HepG2 (cell line): ENCODE results near the gene CARHSP1. TPM values are rescaled to one million over a fixed set of nuclear protein-coding genes. Genes with fewer than 3 reads are reported as not detected.
A peak's percentile ranks its signal among the peaks of the same experiment; 100 is the strongest.

ENCODE experiments used
- ATAC-seq: fragments of 200-7000 bp; cut with Tn5 transposase; 3 replicates; pipeline ENCODE4 v1.9.1; 2020; ENCODE audit warnings: mild to moderate bottlenecking, moderate library complexity
- BruUV-seq: library from RNA; stranded (reverse); fragments of 400-500 nt; replicated peaks from 2 replicates; lab custom pipeline; 2021; lab: Mats Ljungman, UMichigan
- CTCF ChIA-PET: fragments of 300-600 bp; formaldehyde crosslinking; extraction: SDS; loops from one replicate; lab custom pipeline; 2021; ENCODE audit warnings: low total read pairs, inconsistent platforms, low intra/inter-chr PET ratio; lab: Yijun Ruan, JAX
- POLR2A ChIA-PET: fragments of 350-600 bp; sonication (Branson Sonifier 250); formaldehyde crosslinking; loops from one replicate; lab custom pipeline; 2020; ENCODE audit warnings: antibody characterized with exemption, inconsistent platforms; lab: Yijun Ruan, JAX
- DNase-seq: peaks from one replicate; pipeline ENCODE4 v3.0.0-alpha.2; 2015; ENCODE audit warnings: low spot score
- FAIRE-seq: peaks from 3 replicates; lab custom pipeline; 2011; peaks lifted over from hg19 to GRCh38; lab: Jason Lieb, UNC
- H2AFZ ChIP-seq: one replicate; pipeline ENCODE4 v1.6.1; 2011; ENCODE audit warnings: low read length, inconsistent platforms
- H3K27ac ChIP-seq: fragments of 300-600 bp; 3 replicates; pipeline ENCODE4 v1.8.0; 2011; ENCODE audit warnings: mixed run types, mild to moderate bottlenecking, mixed read lengths, low read length, inconsistent platforms; ENCODE audit not compliant: insufficient read depth; ENCODE audit errors: extremely low read length
- H3K27me3 ChIP-seq, 2 experiments: fragments of 200-600 bp in 1 of 2; 2 replicates in 1 of 2; 3 replicates in 1 of 2; pipeline versions ENCODE4 v1.6.0 to v1.8.0; 2011; ENCODE audit warnings: low read length in 2 of 2, mild to moderate bottlenecking in 2 of 2, moderate library complexity in 2 of 2, inconsistent platforms in 1 of 2; ENCODE audit not compliant: insufficient read depth in 2 of 2, control insufficient read depth in 1 of 2
- H3K36me3 ChIP-seq, 2 experiments: fragments of 200-600 bp in 1 of 2; replicated peaks in 1 of 2; 2 replicates in 1 of 2; 3 replicates in 1 of 2; pipeline versions ENCODE4 v1.5.1 to v1.8.0; 2011; ENCODE audit warnings: low read length in 2 of 2, inconsistent platforms in 1 of 2; ENCODE audit not compliant: insufficient read depth in 2 of 2, control insufficient read depth in 1 of 2
- H3K4me1 ChIP-seq: 2 replicates; pipeline ENCODE4 v1.5.1; 2012; ENCODE audit warnings: low read length, inconsistent platforms; ENCODE audit not compliant: insufficient read depth
- H3K4me2 ChIP-seq: 2 replicates; pipeline ENCODE4 v1.6.0; 2011; ENCODE audit warnings: low read depth, low read length, inconsistent platforms
- H3K4me3 ChIP-seq, 3 experiments: fragments of 200-600 bp in 1 of 3; sonication (generic), shearing (Covaris generic) in 1 of 3; replicated peaks in 1 of 3; 2 replicates each; pipeline ENCODE4 v1.5.1; 2011 to 2016; ENCODE audit warnings: low read length in 3 of 3, inconsistent platforms in 2 of 3, low read depth in 2 of 3, mild to moderate bottlenecking in 2 of 3, control low read depth in 1 of 3, mixed read lengths in 1 of 3; ENCODE audit not compliant: insufficient read depth in 1 of 3
- H3K79me2 ChIP-seq: one replicate; pipeline ENCODE4 v1.6.1; 2011; ENCODE audit warnings: low read length, inconsistent platforms; ENCODE audit not compliant: insufficient read depth
- H3K9ac ChIP-seq: 2 replicates; pipeline ENCODE4 v1.6.0; 2011; ENCODE audit warnings: mild to moderate bottlenecking, low read depth, low read length, inconsistent platforms; ENCODE audit not compliant: insufficient read depth
- H3K9me3 ChIP-seq: 2 replicates; pipeline ENCODE4 v1.5.1; 2012; ENCODE audit warnings: mild to moderate bottlenecking, low read length
- H4K20me1 ChIP-seq: 2 replicates; pipeline ENCODE4 v1.6.0; 2011; ENCODE audit warnings: inconsistent platforms, mild to moderate bottlenecking, low read length, moderate library complexity; ENCODE audit not compliant: insufficient read depth
- AGO2 ChIP-seq: fragments of 200-400 bp; formaldehyde crosslinking; optimal IDR thresholded peaks from 2 replicates; pipeline ENCODE3; 2017; ENCODE audit warnings: mild to moderate bottlenecking, low read depth, low read length, moderate library complexity
- AKAP8 ChIP-seq: sonication (generic); formaldehyde crosslinking; IDR thresholded peaks from 2 replicates; pipeline ENCODE4 v1.5.1; 2020; ENCODE audit warnings: mild to moderate bottlenecking, missing genetic modification reagents
- FOXO4 ChIP-seq: sonication (generic); formaldehyde crosslinking; conservative IDR thresholded peaks from 2 replicates; pipeline ENCODE4 v1.8.1; 2023; ENCODE audit warnings: missing genetic modification reagents
- NBN ChIP-seq: fragments of 450-650 bp; conservative IDR thresholded peaks from 2 replicates; pipeline ENCODE4 v1.6.1; 2017
- RBM22 ChIP-seq: fragments of 200-400 bp; formaldehyde crosslinking; optimal IDR thresholded peaks from 2 replicates; pipeline ENCODE3; 2017; ENCODE audit warnings: mild to moderate bottlenecking, low read length, moderate library complexity
- ZC3H13 ChIP-seq: sonication (generic); formaldehyde crosslinking; IDR thresholded peaks from 2 replicates; pipeline ENCODE4 v1.8.1; 2023; ENCODE audit warnings: mild to moderate bottlenecking, missing genetic modification reagents, moderate library complexity
- ZNF207 ChIP-seq: fragments of 450-650 bp; IDR thresholded peaks from 2 replicates; pipeline ENCODE4 v1.6.1; 2016; ENCODE audit warnings: antibody characterized with exemption, borderline replicate concordance
- ZNF407 ChIP-seq: sonication (generic); formaldehyde crosslinking; IDR thresholded peaks from one replicate; pipeline ENCODE4 v1.5.1; 2020; ENCODE audit warnings: mild to moderate bottlenecking, missing genetic modification reagents; ENCODE audit errors: not compliant biosample characterization
- WGBS: methylation state at CpG from one replicate; pipeline ENCODE4 v1.1.6; 2017; ENCODE audit warnings: low lambda C conversion rate; 5-methylcytosine and 5-hydroxymethylcytosine counted together
- in situ Hi-C: cut with HindIII; loops from 2 replicates; pipeline ENCODE4 v1.10.0; 2017; ENCODE audit warnings: low pct_unique_long_range_greater_than_20kb; ENCODE audit not compliant: extremely low pct_ligation_motif_present
- intact Hi-C: fragments of 100-400 bp; cut with micrococcal nuclease; formaldehyde crosslinking; loops from one replicate; pipeline ENCODE4 v1.10.0; 2022; ENCODE audit not compliant: unreplicated experiment
- polyA plus RNA-seq, 8 experiments: library from polyadenylated mRNA; depleted of rRNA in 3 of 8; stranded (reverse) in 7 of 8; unstranded in 1 of 8; fragments of >200 nt; fragmentation: Illumina TruSeq in 4 of 8; extraction: Trizol in 4 of 8; gene quantifications; 2 replicates each; pipeline versions ENCODE4 v1.2.1 to v1.2.3, GENCODE V29; 2011 to 2016; ENCODE audit warnings: low read depth in 4 of 8, missing spikeins in 1 of 8, mixed read lengths in 1 of 8; ENCODE audit not compliant: insufficient read depth in 1 of 8
- total RNA-seq, 5 experiments: library from RNA; depleted of rRNA; stranded (reverse); fragments of >200 nt; fragmentation: Illumina TruSeq; extraction: Trizol; gene quantifications; 2 replicates each; pipeline ENCODE4 v1.2.3, GENCODE V29; 2016; ENCODE audit warnings: low read depth in 1 of 5
- TF ChIP-seq, protein P1 (sequence below): sonication (generic); formaldehyde crosslinking; IDR thresholded peaks from 2 replicates; pipeline ENCODE4 v1.4.0; 2020; ENCODE audit warnings: missing genetic modification reagents
- TF ChIP-seq, protein P2 (sequence below): sonication (generic); formaldehyde crosslinking; IDR thresholded peaks from 2 replicates; pipeline ENCODE4 v1.4.0; 2020; ENCODE audit warnings: mild to moderate bottlenecking, missing genetic modification reagents

The CARHSP1 gene
- total and polyA plus RNA-seq, 2 of the 13 experiments (the other 11 are each of a cell fraction or from before 2014, with no cell fraction given): 173 to 345 TPM

DNA sequence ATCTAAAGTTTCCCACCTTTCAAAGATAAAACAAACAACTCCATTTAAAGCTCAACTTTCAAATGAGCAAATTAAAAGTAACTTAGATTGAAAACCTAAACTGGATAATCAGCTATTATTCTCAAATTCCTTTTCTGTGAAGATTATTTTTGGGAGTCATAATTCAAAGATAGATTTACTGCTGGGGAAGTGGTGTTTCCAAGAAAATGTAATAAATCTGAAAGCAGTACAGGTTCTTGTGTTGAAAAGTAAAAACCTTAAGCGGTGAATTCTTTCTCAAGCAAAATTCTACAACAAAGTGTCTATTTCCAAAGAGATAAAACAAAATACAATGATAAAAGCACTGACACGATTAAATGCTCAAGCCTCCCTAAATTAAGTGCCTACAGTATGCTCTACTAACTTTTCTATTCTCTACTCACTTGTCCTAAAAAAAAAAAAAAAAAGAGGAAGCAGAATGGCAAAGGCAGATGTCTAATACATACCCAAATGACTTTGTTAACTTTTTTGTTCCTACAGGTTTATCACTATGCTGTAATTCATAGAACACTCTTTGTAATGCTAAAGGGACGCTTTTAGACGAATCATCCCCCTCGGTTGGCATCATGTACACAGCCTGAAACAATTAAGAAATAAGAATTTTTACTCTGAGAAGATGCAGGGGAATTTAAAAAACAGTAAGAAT, 47.9 kb upstream of the CARHSP1 start (continued):
- TF ChIP-seq ZNF407 (CRISPR knock-in tag): no peak
- no peak for TF ChIP-seq NBN

GRCh38 chr16:8915722-8916301, 47.0 kb upstream of the CARHSP1 start:
- DNase-seq: no peak
- H3K4me1 ChIP-seq: no peaks in the 10 kb centered on the region
- BruUV-seq: TSS peak; percentile 34
- no peak overlapping the region for H2AFZ ChIP-seq
- no peak overlapping the region for H3K27ac ChIP-seq
- WGBS: 97% methylated on average over 7 of the region's 7 CpGs
- CTCF ChIA-PET: no interaction called here
- in situ Hi-C loops (no loop called here), intact Hi-C loops (no loop called here)
- no peaks in the 10 kb centered on the region for H3K27me3 ChIP-seq
- FAIRE-seq: no peak
- no peak overlapping the region for H3K9ac ChIP-seq
- no peak overlapping the region for H3K4me3 ChIP-seq
- H3K9me3 ChIP-seq: no peaks in the 10 kb centered on the region
- POLR2A ChIA-PET: interaction anchor here (1.4 kb wide), 1 partner anchor 47 kb away, joined by 3 read pairs; the partner anchor contains the start of gene CARHSP1
- H3K36me3 ChIP-seq: peaks cover 73 to 98% of the 10 kb centered on the region in 2 experiments
- H3K79me2 ChIP-seq: peaks cover 19% of the 10 kb centered on the region
- no peak overlapping the region for H3K4me2 ChIP-seq
- ATAC-seq: no peak
- H4K20me1 ChIP-seq: peaks cover 10% of the 10 kb centered on the region
- TF ChIP-seq ZC3H13 (CRISPR knock-in tag) (no peak), AGO2 (peak; percentile 10), AKAP8 (CRISPR knock-in tag) (no peak), ZNF207 (no peak), RBM22 (peak; percentile 96), FOXO4 (0 out of 2 replicates have a peak, but pooled peaks have one; percentile 49)
- TF ChIP-seq, protein P1, sequence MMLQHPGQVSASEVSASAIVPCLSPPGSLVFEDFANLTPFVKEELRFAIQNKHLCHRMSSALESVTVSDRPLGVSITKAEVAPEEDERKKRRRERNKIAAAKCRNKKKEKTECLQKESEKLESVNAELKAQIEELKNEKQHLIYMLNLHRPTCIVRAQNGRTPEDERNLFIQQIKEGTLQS: no peak
- TF ChIP-seq, protein P2, sequence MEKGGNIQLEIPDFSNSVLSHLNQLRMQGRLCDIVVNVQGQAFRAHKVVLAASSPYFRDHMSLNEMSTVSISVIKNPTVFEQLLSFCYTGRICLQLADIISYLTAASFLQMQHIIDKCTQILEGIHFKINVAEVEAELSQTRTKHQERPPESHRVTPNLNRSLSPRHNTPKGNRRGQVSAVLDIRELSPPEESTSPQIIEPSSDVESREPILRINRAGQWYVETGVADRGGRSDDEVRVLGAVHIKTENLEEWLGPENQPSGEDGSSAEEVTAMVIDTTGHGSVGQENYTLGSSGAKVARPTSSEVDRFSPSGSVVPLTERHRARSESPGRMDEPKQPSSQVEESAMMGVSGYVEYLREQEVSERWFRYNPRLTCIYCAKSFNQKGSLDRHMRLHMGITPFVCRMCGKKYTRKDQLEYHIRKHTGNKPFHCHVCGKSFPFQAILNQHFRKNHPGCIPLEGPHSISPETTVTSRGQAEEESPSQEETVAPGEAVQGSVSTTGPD (CRISPR knock-in tag): no peak
